Osteocyte (in vitro differentiated cells): ENCODE results near the gene PHACTR3. TPM values are rescaled to one million over a fixed set of nuclear protein-coding genes. Genes with fewer than 3 reads are reported as not detected.
"Not testable (repeated sequence)": the region's sequence is repeated elsewhere in the genome, so short reads cannot be mapped to it uniquely, and the experiment has no call there.

Experiments used
- DNase-seq: peaks from one replicate; pipeline ENCODE4 v3.0.0; 2021; ENCODE audit warnings: mixed read lengths; ENCODE audit not compliant: unreplicated experiment; ENCODE audit errors: extremely low spot score
- H3K27ac Mint-ChIP-seq: one replicate; pipeline ENCODE4 v1.8.0; 2021; ENCODE audit warnings: mild to moderate bottlenecking, mixed read lengths; ENCODE audit not compliant: unreplicated experiment
- H3K27me3 Mint-ChIP-seq: one replicate; pipeline ENCODE4 v1.8.0; 2021; ENCODE audit warnings: mixed read lengths; ENCODE audit not compliant: unreplicated experiment
- H3K36me3 Mint-ChIP-seq: one replicate; pipeline ENCODE4 v1.8.0; 2021; ENCODE audit warnings: mixed read lengths; ENCODE audit not compliant: unreplicated experiment
- H3K4me1 Mint-ChIP-seq: one replicate; pipeline ENCODE4 v1.8.0; 2021; ENCODE audit warnings: mixed read lengths; ENCODE audit not compliant: unreplicated experiment
- H3K4me3 Mint-ChIP-seq: one replicate; pipeline ENCODE4 v1.8.0; 2021; ENCODE audit warnings: mild to moderate bottlenecking, moderate library complexity, mixed read lengths; ENCODE audit not compliant: unreplicated experiment
- H3K9me3 Mint-ChIP-seq: one replicate; pipeline ENCODE4 v1.8.0; 2021; ENCODE audit warnings: mixed read lengths; ENCODE audit not compliant: unreplicated experiment
- long read RNA-seq: library from polyadenylated mRNA; unstranded; transcript quantifications from one replicate; pipeline ENCODE4 v2.0.0, GENCODE V29; 2021
- total RNA-seq: library from RNA; stranded (reverse); gene quantifications from 2 replicates; pipeline ENCODE4 v1.2.1, GENCODE V29; 2021
- TF ChIP-seq, protein P1 (sequence below): fragments of 200-600 bp; sonication (generic); IDR thresholded peaks from 2 replicates; pipeline ENCODE4 v1.5.0; 2021; ENCODE audit warnings: antibody characterized with exemption, mild to moderate bottlenecking, moderate library complexity

PHACTR3 gene
- not detected in 2 replicates for total RNA-seq
- long read RNA-seq, partial matches to known transcripts: 1 of 1 reads
- long read RNA-seq, other reads (novel, unspliced or antisense): 0 of 1 reads

DNA sequence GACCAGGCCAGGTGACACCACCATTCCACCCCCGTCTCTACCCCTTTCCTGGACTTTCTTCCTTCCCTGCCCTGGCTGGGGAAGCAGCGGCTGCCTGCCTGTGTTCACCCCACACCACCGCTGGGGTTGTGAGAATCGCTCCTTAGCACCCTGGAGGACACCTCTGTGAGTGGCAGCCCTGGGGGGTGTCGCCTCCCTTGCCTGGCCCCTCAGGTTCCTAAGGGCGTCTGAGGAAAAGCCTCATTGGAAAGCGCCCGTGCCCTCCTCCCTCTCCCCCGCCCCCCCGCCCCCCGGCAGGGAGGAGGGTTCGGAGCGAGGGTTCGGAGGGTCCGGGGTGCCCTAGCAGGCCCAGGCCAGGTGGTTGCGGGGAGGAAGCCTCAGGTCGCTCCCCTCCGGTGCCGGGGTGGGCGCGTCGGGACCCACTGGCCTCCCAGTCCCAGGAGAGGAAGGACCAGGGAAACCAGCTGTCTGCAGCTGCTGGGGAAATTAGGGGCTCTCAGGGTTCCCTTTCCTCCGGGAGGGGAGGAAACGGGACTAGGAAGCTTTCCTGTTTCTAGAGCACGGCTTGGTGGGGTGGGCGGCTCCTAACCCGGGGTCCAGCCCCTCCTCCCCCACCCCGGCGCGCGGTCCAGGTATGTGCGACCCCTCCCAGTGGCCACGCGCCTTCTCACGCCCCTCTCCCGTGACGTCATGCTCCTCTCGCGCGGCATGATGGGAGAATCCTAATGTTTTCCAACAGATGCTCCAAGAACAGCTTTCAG lies at the start of gene PHACTR3:
PHACTR3 (plus strand) TSS at position 760 of the 761 bp plus-strand sequence. CDS start 475 bp downstream, outside the sequence.
- Mint-ChIP-seq H3K4me3 (no peak within 1 kb of the TSS), H3K27me3 (peaks cover 5% of the 10 kb centered on the region), H3K9me3 (no peaks in the 10 kb centered on the region), H3K27ac (no peak within 1 kb of the TSS), H3K36me3 (no peaks in the 10 kb centered on the region), H3K4me1 (no peaks in the 10 kb centered on the region)
- no peak for DNase-seq
- TF ChIP-seq, protein P1, sequence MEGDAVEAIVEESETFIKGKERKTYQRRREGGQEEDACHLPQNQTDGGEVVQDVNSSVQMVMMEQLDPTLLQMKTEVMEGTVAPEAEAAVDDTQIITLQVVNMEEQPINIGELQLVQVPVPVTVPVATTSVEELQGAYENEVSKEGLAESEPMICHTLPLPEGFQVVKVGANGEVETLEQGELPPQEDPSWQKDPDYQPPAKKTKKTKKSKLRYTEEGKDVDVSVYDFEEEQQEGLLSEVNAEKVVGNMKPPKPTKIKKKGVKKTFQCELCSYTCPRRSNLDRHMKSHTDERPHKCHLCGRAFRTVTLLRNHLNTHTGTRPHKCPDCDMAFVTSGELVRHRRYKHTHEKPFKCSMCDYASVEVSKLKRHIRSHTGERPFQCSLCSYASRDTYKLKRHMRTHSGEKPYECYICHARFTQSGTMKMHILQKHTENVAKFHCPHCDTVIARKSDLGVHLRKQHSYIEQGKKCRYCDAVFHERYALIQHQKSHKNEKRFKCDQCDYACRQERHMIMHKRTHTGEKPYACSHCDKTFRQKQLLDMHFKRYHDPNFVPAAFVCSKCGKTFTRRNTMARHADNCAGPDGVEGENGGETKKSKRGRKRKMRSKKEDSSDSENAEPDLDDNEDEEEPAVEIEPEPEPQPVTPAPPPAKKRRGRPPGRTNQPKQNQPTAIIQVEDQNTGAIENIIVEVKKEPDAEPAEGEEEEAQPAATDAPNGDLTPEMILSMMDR: no peak

DNA sequence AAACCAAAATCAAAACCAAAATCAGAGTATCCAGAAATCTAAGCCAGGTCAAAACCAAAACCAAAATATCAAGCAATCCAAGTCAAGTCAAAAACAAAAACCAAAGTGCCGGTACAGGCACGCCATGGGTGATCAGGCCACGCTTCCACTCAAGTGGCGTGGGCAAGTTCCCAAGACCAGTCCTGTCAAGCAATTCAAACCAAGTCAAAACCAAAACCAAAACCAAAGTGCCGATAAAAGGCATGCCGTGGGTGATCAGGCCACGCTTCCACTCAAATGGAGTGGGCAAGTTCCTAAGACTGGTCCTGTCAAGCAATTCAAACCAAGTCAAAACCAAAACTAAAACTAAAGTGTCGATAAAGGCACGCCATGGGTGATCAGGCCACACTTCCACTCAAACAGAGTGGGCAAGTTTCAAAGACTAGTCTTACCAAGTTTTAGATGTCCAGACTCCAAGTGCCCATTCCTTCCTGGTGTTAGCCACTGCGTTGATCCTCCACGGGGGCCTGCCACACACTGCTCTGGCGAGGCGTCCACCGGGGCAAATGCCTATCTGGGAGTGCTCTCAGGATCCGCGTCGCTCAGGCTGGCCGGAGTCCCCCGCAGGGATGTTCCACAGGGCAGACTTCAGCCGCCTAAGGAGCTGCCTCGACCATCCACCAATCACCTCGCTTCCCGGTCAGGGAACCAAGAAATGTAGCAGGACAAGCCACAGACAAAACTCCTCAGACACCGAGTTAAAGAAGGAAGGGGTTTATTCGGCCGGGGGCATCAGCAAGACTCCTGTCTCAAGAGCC lies 46.4 kb upstream of the PHACTR3 start:
- not testable (repeated sequence) for H3K27me3 Mint-ChIP-seq, H3K9me3 Mint-ChIP-seq, DNase-seq, H3K36me3 Mint-ChIP-seq, H3K4me3 Mint-ChIP-seq, H3K4me1 Mint-ChIP-seq, H3K27ac Mint-ChIP-seq

DNA sequence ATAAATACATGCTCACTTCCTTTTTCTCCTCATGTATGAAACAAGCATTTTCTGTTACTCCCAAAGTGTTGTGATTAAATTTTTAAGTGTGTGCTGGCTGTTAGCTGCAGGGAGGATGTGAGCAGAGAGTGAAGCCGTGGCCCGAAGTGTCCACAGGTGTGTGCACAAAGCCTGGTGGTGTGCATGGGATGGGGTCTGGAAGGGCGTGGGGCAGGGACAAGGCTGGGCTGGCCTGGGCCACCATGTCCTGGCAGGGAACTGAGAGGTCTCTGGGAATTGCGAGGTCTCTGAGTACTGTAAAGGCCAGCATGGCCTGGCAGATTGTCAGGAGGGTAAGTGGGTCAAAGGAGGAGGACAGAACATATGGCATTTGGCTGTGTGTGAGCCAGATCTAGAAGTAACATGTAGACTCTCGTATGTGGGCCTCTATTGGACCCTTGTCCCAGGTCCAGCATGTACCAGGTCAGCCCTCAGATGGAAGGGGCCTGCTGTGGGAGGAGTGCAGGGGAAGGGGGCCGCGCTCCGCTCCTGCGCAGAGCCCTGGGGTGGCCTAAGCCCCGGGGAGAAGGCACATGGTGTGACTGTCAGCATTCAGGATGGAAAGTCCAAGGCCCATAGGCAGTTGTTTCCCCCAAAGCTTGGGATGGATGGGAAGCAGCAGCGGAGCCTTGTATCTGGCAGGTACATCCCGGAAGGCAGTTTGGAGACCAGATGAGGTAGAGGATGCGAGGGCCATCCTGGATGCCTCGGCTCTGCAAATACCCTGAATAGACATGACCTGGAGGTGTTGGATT lies 45.1 kb upstream of the PHACTR3 start:
- TF ChIP-seq, protein P1: no peak
- Mint-ChIP-seq H3K4me1 (no peaks in the 10 kb centered on the region), H3K27me3 (peaks cover 6% of the 10 kb centered on the region), H3K27ac (no peak overlapping the region), H3K9me3 (no peaks in the 10 kb centered on the region), H3K36me3 (no peaks in the 10 kb centered on the region), H3K4me3 (no peak overlapping the region)
- no peak for DNase-seq

DNA sequence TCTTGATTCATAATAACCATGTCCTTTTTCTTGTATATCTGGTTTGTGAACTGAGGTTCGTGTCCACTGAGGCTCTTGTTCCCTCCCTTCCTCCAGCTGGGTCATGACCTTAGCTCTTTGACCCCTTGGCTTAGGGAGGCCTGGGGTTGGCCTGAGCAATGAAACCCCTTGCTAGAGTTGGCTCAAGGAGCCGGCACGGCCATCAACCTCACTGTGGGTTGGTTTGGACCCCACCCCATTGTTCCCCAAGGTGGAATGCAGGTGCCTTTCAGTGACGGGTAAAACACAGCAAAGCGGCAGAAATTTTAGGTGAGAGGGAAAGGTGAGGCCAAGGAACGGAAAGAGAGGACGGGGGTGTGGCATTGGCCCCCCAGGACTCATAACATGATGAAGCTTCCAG lies 44.5 kb upstream of the PHACTR3 start:
- H3K27me3 Mint-ChIP-seq: peaks cover 6% of the 10 kb centered on the region
- no peak overlapping the region for H3K27ac Mint-ChIP-seq
- H3K9me3 Mint-ChIP-seq: no peaks in the 10 kb centered on the region
- no peak overlapping the region for H3K4me3 Mint-ChIP-seq
- TF ChIP-seq, protein P1: no peak
- no peak for DNase-seq
- no peaks in the 10 kb centered on the region for H3K36me3 Mint-ChIP-seq
- H3K4me1 Mint-ChIP-seq: no peaks in the 10 kb centered on the region

DNA sequence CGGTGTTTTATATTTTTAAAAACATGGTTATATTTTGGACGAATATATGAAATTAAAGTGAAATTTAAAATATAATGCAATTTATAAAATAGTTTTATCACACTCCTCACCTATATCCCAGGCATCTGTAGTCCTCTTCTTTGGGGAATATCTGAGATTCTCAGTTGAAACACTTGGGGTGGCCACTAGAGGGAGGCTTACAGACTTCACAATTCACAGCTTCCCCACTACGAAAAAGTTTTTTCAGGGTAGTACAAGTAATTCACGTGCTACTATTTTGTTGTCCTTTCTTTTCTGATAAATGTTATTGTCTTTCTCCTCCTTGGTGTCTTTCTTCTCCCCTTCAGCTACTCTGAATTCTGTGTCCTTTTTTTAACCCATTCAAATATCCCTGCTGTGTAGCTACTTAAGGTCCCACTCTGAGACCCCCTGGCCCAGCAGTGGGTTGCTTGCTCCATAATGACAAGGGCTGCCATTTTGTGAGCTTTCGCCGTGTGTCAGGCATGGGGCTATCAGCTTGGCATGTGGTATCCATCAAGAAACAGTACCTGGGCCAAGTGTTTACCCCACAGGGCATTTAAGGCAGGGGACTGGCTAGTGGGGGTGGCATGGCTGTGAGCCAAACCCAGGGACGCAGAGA lies 43.6 kb upstream of the PHACTR3 start:
- no peak for DNase-seq
- Mint-ChIP-seq H3K4me3 (no peak overlapping the region), H3K9me3 (no peaks in the 10 kb centered on the region), H3K36me3 (no peaks in the 10 kb centered on the region), H3K27me3 (peaks cover 6% of the 10 kb centered on the region), H3K4me1 (no peaks in the 10 kb centered on the region), H3K27ac (no peak overlapping the region)
- TF ChIP-seq, protein P1: peak; percentile 57
